GM21390 (cell line): ENCODE data around the gene MAP1LC3A.

ENCODE experiments used
- ATAC-seq: cut with Tn5 transposase; IDR thresholded peaks from one replicate; pipeline ENCODE4 v1.9.1; 2021; ENCODE audit not compliant: unreplicated experiment

The MAP1LC3A gene

DNA sequence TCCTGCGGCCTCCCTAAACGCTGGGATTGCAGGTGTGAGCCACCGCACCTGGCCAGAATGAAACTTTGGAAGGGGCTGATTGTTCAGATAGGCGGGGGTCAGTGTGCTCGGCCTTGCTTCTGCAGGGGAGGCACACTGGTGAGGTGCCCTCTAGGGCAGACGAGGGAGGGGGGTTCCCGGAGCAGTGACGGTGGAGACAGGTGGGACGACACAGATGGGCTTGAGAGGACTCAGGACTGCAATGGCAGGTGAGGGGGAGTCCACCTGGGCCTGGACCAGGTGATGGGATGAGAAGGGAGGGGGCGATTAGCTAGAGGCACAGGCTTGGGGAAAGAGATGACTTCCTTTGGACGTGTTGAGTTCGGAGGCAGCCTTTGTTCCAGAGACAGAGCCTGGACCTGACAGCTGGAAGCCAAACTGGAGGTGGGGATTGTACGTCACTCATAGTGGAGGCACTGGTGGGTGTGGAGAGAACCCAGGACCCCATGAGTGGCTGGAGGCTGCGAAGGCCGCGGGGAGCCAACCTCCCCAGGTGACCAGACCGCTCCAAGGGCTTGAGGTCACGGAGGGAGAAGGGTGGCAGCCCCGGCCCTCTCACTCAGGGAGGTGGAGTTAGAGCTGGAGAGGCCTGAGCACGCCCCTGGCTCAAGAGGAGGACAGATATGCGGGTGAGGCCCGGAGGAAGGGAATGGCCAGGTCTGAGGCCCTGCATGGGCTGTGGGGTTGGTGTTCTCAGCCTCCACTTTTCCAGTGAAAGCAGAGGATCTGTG lies 10.5 kb upstream of the MAP1LC3A start:
- no peak for ATAC-seq

DNA sequence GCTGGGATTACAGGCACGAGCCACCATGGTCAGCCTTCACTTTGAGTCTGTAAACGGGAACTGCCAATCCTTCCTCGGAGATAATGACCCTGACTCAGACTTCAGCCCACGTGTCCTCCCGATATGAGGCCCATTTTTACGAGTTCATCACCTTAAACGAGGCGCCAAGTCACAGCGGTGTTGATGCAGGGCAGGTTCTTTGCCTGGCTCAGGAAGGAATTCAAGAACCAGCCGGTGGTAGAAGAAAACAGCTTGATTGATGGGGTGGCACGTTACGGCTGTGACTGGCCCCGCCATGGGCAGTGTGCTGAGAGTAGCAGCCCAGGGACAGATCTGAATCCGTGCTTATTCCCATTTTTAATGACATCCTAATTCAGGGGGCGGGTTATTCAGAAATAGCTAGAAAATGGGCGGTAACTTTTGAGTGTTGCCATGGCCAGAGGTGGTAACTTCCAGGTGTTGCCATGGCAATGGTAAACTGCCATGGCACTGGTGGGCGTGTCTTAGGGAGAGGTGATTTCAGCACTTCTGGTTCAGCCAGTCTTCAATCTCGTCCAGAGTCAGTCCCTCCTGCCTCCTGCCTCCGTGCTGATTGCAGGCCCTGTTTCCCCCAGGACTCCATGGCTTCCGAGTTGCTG lies 9.1 kb upstream of the MAP1LC3A start:
- ATAC-seq = no peak

- ATAC-seq = no peak
Observed at GRCh38 chr20:34549929-34550305, 8.6 kb upstream of the MAP1LC3A start.

DNA sequence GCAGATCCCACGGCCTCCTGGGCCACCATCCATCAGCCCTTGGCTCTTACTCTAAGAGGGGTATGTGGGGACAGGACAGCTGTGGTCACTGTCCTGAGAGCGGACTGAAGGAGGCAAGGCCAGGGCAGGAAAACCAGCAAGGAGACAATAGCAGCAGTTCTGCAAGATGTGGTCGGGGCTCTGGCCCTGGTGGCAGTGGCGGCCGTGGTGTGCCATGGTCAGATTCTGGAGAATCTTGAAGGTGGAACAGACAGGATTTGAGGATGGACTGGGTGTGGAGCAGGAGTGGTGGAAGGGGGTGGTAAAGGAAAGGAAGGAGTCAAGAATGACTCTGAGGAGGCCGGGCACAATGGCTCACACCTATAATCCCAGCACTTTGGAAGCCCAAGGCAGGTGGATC lies 5.9 kb upstream of the MAP1LC3A start:
- no peak for ATAC-seq

GRCh38 chr20:34553366-34553867 lies 5.1 kb upstream of the MAP1LC3A start:
- ATAC-seq = no peak

DNA sequence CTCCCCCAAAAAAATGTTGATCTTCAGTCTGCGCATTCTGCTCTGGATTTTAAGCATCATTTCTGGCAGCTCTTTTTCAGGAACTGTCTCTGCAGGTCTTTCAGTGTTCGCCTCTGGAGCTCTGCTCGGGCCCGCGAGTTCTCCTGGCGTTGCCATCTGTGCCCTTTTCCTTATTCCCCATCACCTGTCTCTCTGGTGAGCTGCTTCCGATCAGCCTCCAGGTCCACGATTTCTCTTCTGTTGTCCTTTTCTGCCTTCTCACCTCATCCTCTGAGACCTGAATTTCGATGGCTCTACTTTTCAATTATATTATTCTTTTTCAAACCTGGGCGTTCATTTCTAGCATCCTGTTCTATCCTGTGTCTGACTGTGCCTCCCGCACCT lies 590 bp upstream of the MAP1LC3A start:
- no peak for ATAC-seq

GRCh38 chr20:34559311-34560140 lies 1.0 kb downstream of the MAP1LC3A start:
- ATAC-seq = no peak

- no peak for ATAC-seq
Observed at GRCh38 chr20:34560141-34560523, 1.6 kb downstream of the MAP1LC3A start.

GRCh38 chr20:34560614-34561013 lies 2.1 kb downstream of the MAP1LC3A start:
- no peak for ATAC-seq

DNA sequence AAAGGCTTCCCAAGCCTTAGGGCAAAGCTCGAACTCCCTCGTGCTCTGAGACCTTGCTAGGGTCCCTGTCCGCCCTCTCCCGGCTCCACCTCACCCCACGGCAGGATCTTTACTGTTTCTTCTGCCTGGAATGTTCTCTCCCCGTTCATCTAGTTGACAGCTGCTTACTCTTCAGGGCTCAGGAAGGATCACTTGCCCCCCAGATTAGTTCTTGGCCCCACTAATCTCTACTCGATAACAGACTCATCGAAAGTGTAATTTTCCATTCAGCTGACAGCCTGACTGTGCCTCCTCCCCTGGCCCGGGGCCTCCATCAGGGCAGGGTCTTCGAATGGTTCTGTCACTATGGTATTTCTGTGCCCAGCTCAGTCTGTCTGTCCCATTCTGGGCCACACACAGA lies 3.1 kb downstream of the MAP1LC3A start:
- no peak for ATAC-seq

- no peak for ATAC-seq
Observed at GRCh38 chr20:34562641-34563040, 4.1 kb downstream of the MAP1LC3A start.

DNA sequence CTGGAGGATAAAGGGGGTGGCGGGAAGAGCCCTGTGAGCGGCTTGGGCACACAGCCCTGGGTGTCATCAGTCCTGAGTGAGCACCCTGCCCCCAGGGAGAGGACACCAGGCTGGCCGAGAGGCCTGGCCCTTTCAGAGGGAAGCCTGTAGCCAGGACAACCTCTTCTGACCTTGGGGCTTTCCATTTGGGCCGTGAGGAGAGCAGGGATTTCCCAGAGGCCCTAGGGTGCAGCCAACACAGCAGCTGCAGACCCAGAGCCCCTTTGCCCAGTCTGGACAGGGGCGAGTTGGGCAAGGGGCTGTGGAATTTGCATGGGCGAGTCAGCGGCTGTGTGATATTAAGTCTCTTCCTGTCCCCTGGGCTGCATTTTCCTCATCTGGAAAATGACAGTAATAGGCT lies 6.3 kb downstream of the MAP1LC3A start:
- no peak for ATAC-seq

DNA sequence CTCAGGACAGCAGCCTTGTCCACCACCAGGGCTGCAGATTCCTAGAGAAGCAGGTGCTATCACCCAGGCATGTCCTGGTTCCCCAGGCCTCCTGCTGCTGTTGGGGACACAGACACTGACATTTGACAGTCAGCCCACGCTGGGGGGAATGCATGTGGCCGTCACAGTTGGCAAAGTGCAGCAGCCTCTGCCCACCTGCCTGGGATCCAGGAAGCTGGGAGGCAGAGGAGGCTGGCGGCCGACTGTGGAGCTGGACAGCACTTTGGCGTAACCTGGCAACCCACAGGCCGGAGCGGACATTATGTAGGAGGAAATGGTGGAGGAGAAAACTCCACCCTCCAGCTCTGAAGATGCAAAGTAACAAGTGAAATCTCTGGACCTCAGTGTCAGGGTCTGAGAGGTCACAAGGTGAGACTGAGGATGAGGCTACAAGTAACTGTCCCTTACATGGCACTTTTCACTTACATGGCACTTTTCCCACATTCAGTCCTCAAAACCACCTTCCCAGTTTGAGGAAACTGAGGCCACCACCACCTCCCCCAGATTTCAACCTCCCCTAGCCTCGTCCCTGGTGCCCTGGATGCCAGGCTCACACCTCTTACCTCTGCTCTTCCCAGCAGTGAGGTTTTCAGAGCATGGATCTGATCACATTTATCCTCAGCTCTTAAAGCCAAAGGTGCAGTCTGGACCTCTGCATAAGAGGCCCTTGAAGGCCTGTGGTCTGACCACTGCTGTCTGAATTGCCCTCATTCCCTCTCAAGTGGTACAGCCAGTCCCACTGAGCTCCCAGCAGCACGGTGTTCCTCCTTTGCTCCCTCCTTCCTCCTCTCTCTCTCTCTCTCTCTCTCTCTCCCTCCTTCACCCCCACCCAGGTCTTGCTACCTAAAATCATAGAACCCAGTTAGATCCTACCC lies 8.7 kb downstream of the MAP1LC3A start:
- no peak for ATAC-seq

GRCh38 chr20:34567892-34568865 lies 9.7 kb downstream of the MAP1LC3A start:
- no peak for ATAC-seq

- no peak for ATAC-seq
Observed at GRCh38 chr20:34569598-34569997, 11.1 kb downstream of the MAP1LC3A start.

GRCh38 chr20:34570859-34571306 lies 12.4 kb downstream of the MAP1LC3A start:
- ATAC-seq = no peak

DNA sequence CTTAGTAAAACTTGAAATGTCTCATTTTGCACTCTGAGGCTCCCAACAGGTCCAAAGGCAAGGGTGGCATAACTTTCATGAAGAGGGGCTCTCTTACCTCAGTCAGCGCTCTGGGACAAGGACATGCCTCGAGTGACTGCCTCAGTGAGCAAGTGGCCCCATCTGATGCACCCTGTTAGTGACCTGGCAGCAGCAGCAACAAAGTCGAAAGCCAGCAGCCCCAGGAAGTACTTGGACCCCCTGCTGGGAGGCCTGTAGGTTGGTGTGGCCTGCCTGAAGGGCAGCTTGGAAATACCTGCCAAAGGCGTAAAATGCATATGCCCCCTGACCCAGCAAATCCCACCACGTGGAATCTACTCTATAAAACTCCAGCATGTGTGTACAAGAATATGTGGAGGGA lies 13.2 kb downstream of the MAP1LC3A start:
- no peak for ATAC-seq

GRCh38 chr20:34573541-34574300 lies 15.2 kb downstream of the MAP1LC3A start:
- no peak for ATAC-seq

GRCh38 chr20:34574426-34574825 lies 15.9 kb downstream of the MAP1LC3A start:
- ATAC-seq = no peak
